Measurements from ENCODE around the gene DISC1. TPM values are rescaled to one million over a fixed set of nuclear protein-coding genes. Genes with fewer than 3 reads are reported as not detected.

DISC1 gene
- total and polyA plus RNA-seq, 2 of the 13 experiments (the other 11 are each of a cell fraction or from before 2014, with no cell fraction given), result 4.2 to 4.6 TPM

- TF ChIP-seq HDAC6 (IDR thresholded peaks at IDR 0.05; ENCODE audit: low read depth, low read length) (no peak), ATF3 (CRISPR knock-in tag; IDR thresholded peaks at IDR 0.05) (no peak), ZBTB3 (CRISPR knock-in tag; IDR thresholded peaks at IDR 0.05; ENCODE audit: borderline replicate concordance, low read depth) (no peak), ZNF768 (CRISPR knock-in tag; IDR thresholded peaks at IDR 0.05) (no peak), DMAP1 (CRISPR knock-in tag; IDR thresholded peaks at IDR 0.05) (no peak), ZNF205 (CRISPR knock-in tag; IDR thresholded peaks at IDR 0.05) (no peak), GZF1 (CRISPR knock-in tag; IDR thresholded peaks at IDR 0.05) (no peak), RORA (CRISPR knock-in tag; IDR thresholded peaks at IDR 0.05) (no peak), ARID5B (CRISPR knock-in tag; IDR thresholded peaks at IDR 0.05) (no peak), HNRNPUL1 (IDR thresholded peaks at IDR 0.05; ENCODE audit: low read depth, low read length) (no peak), MIXL1 (CRISPR knock-in tag; IDR thresholded peaks at IDR 0.05) (no peak), ZNF790 (CRISPR knock-in tag; IDR thresholded peaks at IDR 0.05; ENCODE audit: borderline replicate concordance) (no peak)
These were observed 300.8 kb downstream of the DISC1 start (continued) for GRCh38 chr1:231927431-231927830.
